ENCODE measurements around the gene GPRC5C. TPM values are rescaled to one million over a fixed set of nuclear protein-coding genes. Genes with fewer than 3 reads are reported as not detected.

The GPRC5C gene
- total RNA-seq, 1 experiment from 2014 or later: 37.3 TPM

DNA sequence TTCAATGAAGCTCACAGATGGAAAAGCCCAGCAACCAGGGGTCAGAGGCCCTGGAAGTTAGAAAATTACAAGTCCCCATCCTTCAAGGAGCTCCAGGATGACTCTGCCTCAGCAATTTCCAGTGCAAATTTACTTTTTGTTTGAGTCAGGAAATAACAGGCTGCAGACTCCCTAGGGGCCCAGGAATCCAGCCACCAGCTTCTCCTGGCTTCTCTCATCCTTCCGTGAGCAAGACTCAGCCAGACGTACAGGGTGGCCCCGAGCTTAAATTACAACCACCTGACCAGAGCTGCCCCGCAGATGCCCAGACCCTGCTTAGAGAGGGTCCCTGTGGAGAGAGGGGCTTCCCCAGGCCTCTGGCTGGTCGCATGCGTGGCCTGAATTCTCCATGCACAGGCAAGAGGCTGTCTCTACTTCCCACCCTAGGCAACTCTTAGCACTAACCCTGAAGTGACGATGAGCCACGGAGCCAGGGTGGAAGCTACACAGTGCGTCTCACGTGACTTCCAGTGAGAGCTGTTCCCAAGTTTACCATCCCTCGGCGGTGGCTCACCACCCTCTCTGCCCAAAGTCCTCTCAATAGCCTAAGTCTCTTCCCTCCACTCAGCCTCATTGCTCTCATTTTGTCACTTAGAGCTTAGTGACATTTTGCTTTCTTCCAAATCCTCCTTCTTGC, 37.5 kb upstream of the GPRC5C start:
- TF ChIP-seq, protein P1, sequence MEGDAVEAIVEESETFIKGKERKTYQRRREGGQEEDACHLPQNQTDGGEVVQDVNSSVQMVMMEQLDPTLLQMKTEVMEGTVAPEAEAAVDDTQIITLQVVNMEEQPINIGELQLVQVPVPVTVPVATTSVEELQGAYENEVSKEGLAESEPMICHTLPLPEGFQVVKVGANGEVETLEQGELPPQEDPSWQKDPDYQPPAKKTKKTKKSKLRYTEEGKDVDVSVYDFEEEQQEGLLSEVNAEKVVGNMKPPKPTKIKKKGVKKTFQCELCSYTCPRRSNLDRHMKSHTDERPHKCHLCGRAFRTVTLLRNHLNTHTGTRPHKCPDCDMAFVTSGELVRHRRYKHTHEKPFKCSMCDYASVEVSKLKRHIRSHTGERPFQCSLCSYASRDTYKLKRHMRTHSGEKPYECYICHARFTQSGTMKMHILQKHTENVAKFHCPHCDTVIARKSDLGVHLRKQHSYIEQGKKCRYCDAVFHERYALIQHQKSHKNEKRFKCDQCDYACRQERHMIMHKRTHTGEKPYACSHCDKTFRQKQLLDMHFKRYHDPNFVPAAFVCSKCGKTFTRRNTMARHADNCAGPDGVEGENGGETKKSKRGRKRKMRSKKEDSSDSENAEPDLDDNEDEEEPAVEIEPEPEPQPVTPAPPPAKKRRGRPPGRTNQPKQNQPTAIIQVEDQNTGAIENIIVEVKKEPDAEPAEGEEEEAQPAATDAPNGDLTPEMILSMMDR (IDR thresholded peaks at IDR 0.05; ENCODE audit: unreplicated experiment): no peak
- BruUV-seq (replicated peaks): no TSS peak
- Mint-ChIP-seq H3K9me3 (ENCODE audit: low read depth, unreplicated experiment) (no peaks in the 10 kb centered on the region), H3K36me3 (ENCODE audit: insufficient read depth, unreplicated experiment) (no peaks in the 10 kb centered on the region), H3K27ac (ENCODE audit: unreplicated experiment) (peak overlapping the region; percentile 34), H3K4me1 (ENCODE audit: low read depth, unreplicated experiment) (peaks cover 15% of the 10 kb centered on the region), H3K27me3 (ENCODE audit: unreplicated experiment) (peaks cover 16% of the 10 kb centered on the region), H3K4me3 (ENCODE audit: low read depth, unreplicated experiment) (no peak overlapping the region)
- CTCF ChIA-PET: interaction anchor here (0.6 to 1.4 kb wide), 5 partner anchors 14 to 138 kb away, joined by 3 to 4 read pairs (median 3); no protein-coding TSS in a partner anchor
- DNase-seq: no peak
- intact Hi-C loops (cut with micrococcal nuclease; ENCODE audit: unreplicated experiment): no loop called here

DNA sequence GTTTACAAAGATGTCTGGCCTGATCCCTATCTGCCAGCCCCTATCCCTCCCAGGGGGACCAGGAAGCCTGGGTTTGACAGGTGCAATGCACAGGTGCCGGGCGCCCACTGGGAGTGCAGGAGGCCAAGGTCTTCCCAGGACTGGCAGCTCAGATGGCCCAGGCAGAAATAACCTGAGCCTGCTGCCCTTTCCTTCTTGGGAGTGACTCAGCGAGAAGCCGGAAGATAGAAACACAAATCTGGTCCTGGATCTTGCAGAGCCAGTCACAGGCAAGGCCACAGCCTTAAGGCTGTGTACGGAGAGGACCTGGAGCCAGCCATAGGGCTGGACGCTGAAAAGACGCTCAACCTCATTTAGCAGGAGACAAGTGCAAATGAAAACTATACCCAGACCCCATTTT, 36.9 kb upstream of the GPRC5C start:
- peak overlapping the region; percentile 34 for H3K27ac Mint-ChIP-seq (ENCODE audit: unreplicated experiment)
- H3K4me1 Mint-ChIP-seq (ENCODE audit: low read depth, unreplicated experiment): peaks cover 15% of the 10 kb centered on the region
- H3K9me3 Mint-ChIP-seq (ENCODE audit: low read depth, unreplicated experiment): no peaks in the 10 kb centered on the region
- CTCF ChIA-PET: interaction anchor here (0.6 to 1.4 kb wide), 5 partner anchors 14 to 138 kb away, joined by 3 to 4 read pairs (median 3); no protein-coding TSS in a partner anchor
- intact Hi-C loops (cut with micrococcal nuclease; ENCODE audit: unreplicated experiment): no loop called here
- BruUV-seq (replicated peaks): no TSS peak
- H3K27me3 Mint-ChIP-seq (ENCODE audit: unreplicated experiment): peaks cover 10% of the 10 kb centered on the region
- no peaks in the 10 kb centered on the region for H3K36me3 Mint-ChIP-seq (ENCODE audit: insufficient read depth, unreplicated experiment)
- H3K4me3 Mint-ChIP-seq (ENCODE audit: low read depth, unreplicated experiment): no peak overlapping the region
- TF ChIP-seq, protein P1 (IDR thresholded peaks at IDR 0.05; ENCODE audit: unreplicated experiment): no peak
- peak; percentile 60 for DNase-seq

DNA sequence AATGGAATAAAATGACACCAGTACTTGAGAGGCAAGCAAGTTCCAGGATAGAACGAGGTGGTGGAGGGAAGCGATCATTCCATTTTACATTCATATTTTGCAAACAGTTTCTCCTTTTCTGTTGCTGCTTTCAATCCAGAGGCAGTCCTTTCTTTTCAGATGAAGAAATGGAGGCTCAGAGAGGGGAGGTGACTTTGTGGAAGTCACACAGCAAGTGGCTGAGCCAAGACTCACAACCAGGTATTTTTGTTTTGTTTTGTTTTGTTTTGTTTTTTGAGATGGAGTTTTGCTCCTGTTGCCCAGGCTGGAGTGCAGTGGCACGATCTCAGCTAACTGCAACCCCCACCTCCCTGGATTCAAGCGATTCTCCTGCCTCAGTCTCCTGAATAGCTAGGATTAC, 35.3 kb upstream of the GPRC5C start:
- no peak for DNase-seq
- no peaks in the 10 kb centered on the region for H3K36me3 Mint-ChIP-seq (ENCODE audit: insufficient read depth, unreplicated experiment)

DNA sequence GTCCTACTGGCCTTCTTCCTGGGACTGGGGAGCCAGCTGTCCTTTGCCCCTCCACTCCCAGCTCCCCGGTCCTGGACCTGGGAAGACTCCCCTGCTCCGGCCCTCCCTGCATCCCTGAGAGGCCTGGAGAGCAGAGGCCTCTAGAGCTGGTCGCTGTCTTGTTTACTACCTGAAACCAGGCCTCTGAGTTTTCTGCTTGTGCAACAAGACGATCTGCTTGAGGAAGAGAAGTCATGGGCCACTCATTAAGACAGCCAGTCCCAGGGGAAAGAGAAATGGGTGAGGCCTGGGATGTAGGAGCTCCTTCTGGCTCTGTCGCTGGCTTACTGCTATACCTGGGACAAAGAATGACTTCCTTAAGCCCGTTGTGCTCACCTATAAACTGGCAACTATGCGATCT, 29.8 kb upstream of the GPRC5C start:
- Mint-ChIP-seq H3K27me3 (ENCODE audit: unreplicated experiment) (peaks cover 19% of the 10 kb centered on the region), H3K36me3 (ENCODE audit: insufficient read depth, unreplicated experiment) (no peaks in the 10 kb centered on the region), H3K4me1 (ENCODE audit: low read depth, unreplicated experiment) (no peaks in the 10 kb centered on the region), H3K9me3 (ENCODE audit: low read depth, unreplicated experiment) (no peaks in the 10 kb centered on the region), H3K27ac (ENCODE audit: unreplicated experiment) (no peak overlapping the region), H3K4me3 (ENCODE audit: low read depth, unreplicated experiment) (no peak overlapping the region)
- intact Hi-C loops (cut with micrococcal nuclease; ENCODE audit: unreplicated experiment): no loop called here
- TF ChIP-seq, protein P1 (IDR thresholded peaks at IDR 0.05; ENCODE audit: unreplicated experiment): no peak
- CTCF ChIA-PET: interaction anchor here (0.5 kb wide), 1 partner anchor 275 kb away, joined by 3 read pairs; no protein-coding TSS in a partner anchor
- no peak for DNase-seq
- no TSS peak for BruUV-seq (replicated peaks)

More for the DNA sequence above, 35.3 kb upstream of the GPRC5C start:
- CTCF ChIA-PET: no interaction called here
- Mint-ChIP-seq H3K4me1 (ENCODE audit: low read depth, unreplicated experiment) (peaks cover 15% of the 10 kb centered on the region), H3K9me3 (ENCODE audit: low read depth, unreplicated experiment) (no peaks in the 10 kb centered on the region), H3K4me3 (ENCODE audit: low read depth, unreplicated experiment) (no peak overlapping the region), H3K27me3 (ENCODE audit: unreplicated experiment) (no peaks in the 10 kb centered on the region), H3K27ac (ENCODE audit: unreplicated experiment) (no peak overlapping the region)
- intact Hi-C loops (cut with micrococcal nuclease; ENCODE audit: unreplicated experiment): no loop called here
- TF ChIP-seq, protein P1 (IDR thresholded peaks at IDR 0.05; ENCODE audit: unreplicated experiment): no peak
- no TSS peak for BruUV-seq (replicated peaks)

Data from Calu3 (cell line).